H9 (cell line): ENCODE results near the gene ROBO1. TPM values are rescaled to one million over a fixed set of nuclear protein-coding genes. Genes with fewer than 3 reads are reported as not detected.

Experiments used
- DNase-seq: peaks from one replicate; pipeline ENCODE4 v3.0.0-alpha.2; 2017
- H2AFZ ChIP-seq: one replicate; pipeline ENCODE4 v1.6.1; 2013; ENCODE audit warnings: mild to moderate bottlenecking, low read length, control low read depth, moderate library complexity
- H2AK5ac ChIP-seq: 2 replicates; pipeline ENCODE4 v1.6.1; 2013; ENCODE audit warnings: low read length, control low read depth, mixed read lengths; ENCODE audit not compliant: insufficient read length
- H2BK120ac ChIP-seq: one replicate; pipeline ENCODE4 v1.6.1; 2013; ENCODE audit warnings: low read depth, mild to moderate bottlenecking, low read length, control low read depth, inconsistent platforms; ENCODE audit not compliant: poor library complexity, severe bottlenecking
- H2BK12ac ChIP-seq: 2 replicates; pipeline ENCODE4 v1.6.1; 2013; ENCODE audit warnings: low read length, control low read depth, mixed read lengths, low read depth; ENCODE audit not compliant: insufficient read length
- H2BK15ac ChIP-seq: 2 replicates; pipeline ENCODE4 v1.6.1; 2013; ENCODE audit warnings: low read depth, low read length, control low read depth
- H2BK20ac ChIP-seq: one replicate; pipeline ENCODE4 v1.6.1; 2013; ENCODE audit warnings: low read depth, mild to moderate bottlenecking, low read length, control low read depth, inconsistent platforms; ENCODE audit not compliant: poor library complexity, severe bottlenecking
- H2BK5ac ChIP-seq: 2 replicates; pipeline ENCODE4 v1.6.1; 2013; ENCODE audit warnings: low read length, control low read depth, mixed read lengths; ENCODE audit not compliant: insufficient read length
- H3K14ac ChIP-seq: 2 replicates; pipeline ENCODE4 v1.6.1; 2013; ENCODE audit warnings: low read length, control low read depth; ENCODE audit not compliant: insufficient read depth
- H3K18ac ChIP-seq: 2 replicates; pipeline ENCODE4 v1.6.1; 2013; ENCODE audit warnings: low read depth, mild to moderate bottlenecking, mixed read lengths, low read length, control low read depth; ENCODE audit not compliant: insufficient read length
- H3K23ac ChIP-seq: 2 replicates; pipeline ENCODE4 v1.6.1; 2013; ENCODE audit warnings: low read length, control low read depth, mixed read lengths, low read depth; ENCODE audit not compliant: insufficient read length
- H3K23me2 ChIP-seq: 2 replicates; pipeline ENCODE4 v1.6.1; 2013; ENCODE audit warnings: low read depth, mild to moderate bottlenecking, mixed read lengths, low read length, control low read depth; ENCODE audit not compliant: insufficient read length, poor library complexity, severe bottlenecking
- H3K27ac ChIP-seq: 2 replicates; pipeline ENCODE4 v1.5.1; 2013; ENCODE audit warnings: low read length, control low read depth, mixed read lengths, low read depth; ENCODE audit not compliant: insufficient read length
- H3K27me3 ChIP-seq: 2 replicates; pipeline ENCODE4 v1.6.1; 2013; ENCODE audit warnings: low read length, control low read depth, inconsistent platforms; ENCODE audit not compliant: insufficient read depth
- H3K4ac ChIP-seq: 2 replicates; pipeline ENCODE4 v1.6.1; 2013; ENCODE audit warnings: low read depth, mild to moderate bottlenecking, control low read depth, inconsistent platforms, low read length, moderate library complexity
- H3K4me1 ChIP-seq: 2 replicates; pipeline ENCODE4 v1.6.1; 2013; ENCODE audit warnings: low read length, control low read depth, inconsistent platforms; ENCODE audit not compliant: insufficient read depth
- H3K4me2 ChIP-seq: 2 replicates; pipeline ENCODE4 v1.6.1; 2013; ENCODE audit warnings: low read length, control low read depth, mixed read lengths; ENCODE audit not compliant: insufficient read length, insufficient read depth
- H3K56ac ChIP-seq: 2 replicates; pipeline ENCODE4 v1.6.1; 2013; ENCODE audit warnings: low read depth, mild to moderate bottlenecking, mixed read lengths, low read length, control low read depth; ENCODE audit not compliant: insufficient read length
- H3K79me1 ChIP-seq: 2 replicates; pipeline ENCODE4 v1.6.1; 2013; ENCODE audit warnings: low read depth, mild to moderate bottlenecking, moderate library complexity, low read length, control low read depth, inconsistent platforms; ENCODE audit not compliant: insufficient read depth, poor library complexity, severe bottlenecking
- H3K79me2 ChIP-seq: 2 replicates; pipeline ENCODE4 v1.6.1; 2013; ENCODE audit warnings: low read length, control low read depth, inconsistent platforms; ENCODE audit not compliant: insufficient read depth
- H3K9ac ChIP-seq: 2 replicates; pipeline ENCODE4 v1.6.1; 2013; ENCODE audit warnings: low read length, control low read depth, mixed read lengths; ENCODE audit not compliant: insufficient read length; ENCODE audit errors: extremely low read depth
- H3K9me3 ChIP-seq: one replicate; pipeline ENCODE4 v1.6.1; 2013; ENCODE audit warnings: low read depth, low read length, inconsistent platforms; ENCODE audit not compliant: control insufficient read depth
- H3T11ph ChIP-seq: one replicate; pipeline ENCODE4 v1.6.1; 2013; ENCODE audit warnings: mild to moderate bottlenecking, low read length, control low read depth, inconsistent platforms
- H4K20me1 ChIP-seq: one replicate; pipeline ENCODE4 v1.6.1; 2013; ENCODE audit not compliant: control insufficient read depth, insufficient read length, insufficient read depth
- H4K5ac ChIP-seq: 2 replicates; pipeline ENCODE4 v1.6.1; 2013; ENCODE audit warnings: low read depth, mild to moderate bottlenecking, mixed read lengths, low read length, control low read depth; ENCODE audit not compliant: insufficient read length
- H4K8ac ChIP-seq: replicated peaks from 2 replicates; pipeline ENCODE4 v1.6.1; 2013; ENCODE audit warnings: low read length, control low read depth, mixed read lengths, low read depth; ENCODE audit not compliant: insufficient read length
- H4K91ac ChIP-seq: 2 replicates; pipeline ENCODE4 v1.6.1; 2013; ENCODE audit warnings: low read depth, mild to moderate bottlenecking, moderate library complexity, mixed read lengths, low read length, control low read depth; ENCODE audit not compliant: insufficient read length
- H3K27ac Mint-ChIP-seq, 3 experiments: 2 replicates in 2 of 3; 3 replicates in 1 of 3; pipeline ENCODE4 v1.8.0; 2020 to 2021; ENCODE audit warnings: mixed read lengths in 3 of 3, mild to moderate bottlenecking in 1 of 3, moderate library complexity in 1 of 3
- H3K27me3 Mint-ChIP-seq: 2 replicates; pipeline ENCODE4 v1.8.0; 2021; ENCODE audit warnings: low read depth, mild to moderate bottlenecking, moderate library complexity, mixed read lengths
- H3K36me3 Mint-ChIP-seq, 3 experiments: 2 replicates in 2 of 3; 3 replicates in 1 of 3; pipeline ENCODE4 v1.8.0; 2020 to 2021; ENCODE audit warnings: low read depth in 3 of 3, mixed read lengths in 3 of 3; ENCODE audit not compliant: insufficient read depth in 1 of 3
- H3K4me1 Mint-ChIP-seq, 2 experiments: 2 replicates each; pipeline ENCODE4 v1.8.0; 2020; ENCODE audit warnings: mixed read lengths in 2 of 2
- H3K4me3 Mint-ChIP-seq, 2 experiments: 2 replicates in 1 of 2; 3 replicates in 1 of 2; pipeline ENCODE4 v1.8.0; 2020 to 2021; ENCODE audit warnings: mild to moderate bottlenecking in 2 of 2, mixed read lengths in 2 of 2, moderate library complexity in 1 of 2
- H3K9me3 Mint-ChIP-seq, 2 experiments: 2 replicates in 1 of 2; 3 replicates in 1 of 2; pipeline ENCODE4 v1.8.0; 2020; ENCODE audit warnings: mild to moderate bottlenecking in 2 of 2, mixed read lengths in 2 of 2, moderate library complexity in 1 of 2
- CTCF ChIP-seq: fragments of 200-600 bp; sonication (generic); conservative IDR thresholded peaks from 3 replicates; pipeline ENCODE4 v1.8.0; 2021; ENCODE audit warnings: antibody characterized with exemption, mild to moderate bottlenecking
- WGBS: extraction: QIAGEN DNeasy Blood & Tissue Kit; methylation state at CpG from one replicate; pipeline ENCODE4 v1.1.7; 2013; ENCODE audit warnings: missing lambda C conversion rate, low lambda C conversion rate, mixed read lengths; ENCODE audit not compliant: insufficient read length; ENCODE audit errors: extremely low coverage; 5-methylcytosine and 5-hydroxymethylcytosine counted together
- total RNA-seq: library from RNA; stranded (reverse); gene quantifications from 2 replicates; pipeline ENCODE4 v1.2.1, GENCODE V29; 2021

The ROBO1 gene
- total RNA-seq, 1 experiment from 2014 or later: 62.7 TPM

GRCh38 chr3:79344876-79345871 lies 422.6 kb downstream of the ROBO1 start:
- H4K20me1 ChIP-seq: no peaks in the 10 kb centered on the region
- Mint-ChIP-seq H3K36me3 (no peaks in the 10 kb centered on the region), H3K4me3 (no peak overlapping the region), H3K27ac (0 out of 7 replicates have a peak overlapping the region, but pooled peaks of 1 of the 3 experiments have one; percentile 42), H3K27me3 (no peaks in the 10 kb centered on the region), H3K4me1 (no peaks in the 10 kb centered on the region; a peak in 1 of 4 replicates), H3K9me3 (no peaks in the 10 kb centered on the region)
- H4K8ac ChIP-seq: no peak overlapping the region
- no peak overlapping the region for H3K27ac ChIP-seq
- H2BK15ac ChIP-seq: no peak overlapping the region
- no peak overlapping the region for H3K18ac ChIP-seq
- H3K23me2 ChIP-seq: no peaks in the 10 kb centered on the region
- H3K9ac ChIP-seq: no peak overlapping the region
- no peak overlapping the region for H3K14ac ChIP-seq
- H2BK12ac ChIP-seq: no peak overlapping the region
- H3K23ac ChIP-seq: no peak overlapping the region
- H3K56ac ChIP-seq: no peak overlapping the region
- H2BK20ac ChIP-seq: no peak overlapping the region
- WGBS: no CpG with 5 or more reads among the region's 4 CpGs
- H3K4ac ChIP-seq: no peak overlapping the region
- H4K5ac ChIP-seq: no peak overlapping the region
- no peak overlapping the region for H4K91ac ChIP-seq
- no peaks in the 10 kb centered on the region for H3K4me1 ChIP-seq
- H3T11ph ChIP-seq: no peak overlapping the region
- H3K79me2 ChIP-seq: no peaks in the 10 kb centered on the region
- no peak for DNase-seq
- no peak overlapping the region for H2BK120ac ChIP-seq
- H3K79me1 ChIP-seq: no peaks in the 10 kb centered on the region
- H3K9me3 ChIP-seq: no peaks in the 10 kb centered on the region
- no peak for TF ChIP-seq CTCF
- H2AK5ac ChIP-seq: no peak overlapping the region
- no peak overlapping the region for H2BK5ac ChIP-seq
- H3K4me2 ChIP-seq: no peak overlapping the region
- no peaks in the 10 kb centered on the region for H3K27me3 ChIP-seq
- no peak overlapping the region for H2AFZ ChIP-seq
